ENCODE results near the gene LAMA3. TPM values are rescaled to one million over a fixed set of nuclear protein-coding genes. Genes with fewer than 3 reads are reported as not detected.
A peak's percentile ranks its signal among the peaks of the same experiment; 100 is the strongest.

Gene LAMA3
- total RNA-seq = 1 to 10 TPM in 1 of 2 donors, under 1 TPM in 1; 0.28 to 3.9 TPM
- polyA plus RNA-seq = under 1 TPM; 0.26 to 0.46 TPM

DNA sequence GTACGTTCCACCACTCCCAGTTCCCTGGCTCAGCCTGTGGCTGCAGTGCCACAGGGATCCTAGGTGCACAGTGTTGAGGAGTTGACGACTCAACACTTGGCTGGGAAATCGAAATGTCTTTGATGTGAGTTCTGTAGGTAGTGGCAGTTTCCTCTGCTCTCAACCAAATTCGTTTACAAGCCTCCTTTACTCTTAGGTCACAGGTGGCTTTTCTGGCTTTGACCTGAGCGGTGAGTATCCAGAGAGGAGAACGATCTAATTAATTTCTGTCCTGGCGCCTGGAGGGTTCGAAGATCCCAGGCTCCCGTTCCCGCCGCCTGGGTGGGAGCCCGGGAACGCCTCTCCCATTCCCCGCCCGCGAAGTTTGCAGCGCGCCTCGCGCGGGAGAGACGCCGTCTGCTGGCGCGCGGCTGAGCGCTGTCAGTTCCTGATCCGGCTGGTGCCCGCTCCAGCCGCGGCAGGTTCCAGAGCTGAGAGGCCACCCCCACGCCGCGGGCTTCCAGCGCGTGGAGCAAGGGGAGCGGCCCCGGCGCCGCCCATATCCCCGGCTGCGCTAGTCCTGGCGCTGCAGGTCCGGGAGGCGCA, at the start of gene LAMA3:
LAMA3 (plus strand) TSS at position 423 of the 585 bp plus-strand sequence. CDS start 231 bp downstream, outside the sequence.
- peaks cover 10 to 18% (median 15%) of the 10 kb centered on the region in 4 donors for H3K4me1 ChIP-seq (ENCODE audit: control insufficient read depth in 4 of 4, insufficient read depth in 4 of 4, low read length in 3 of 4)
- no peak within 1 kb of the TSS for H3K27ac ChIP-seq (ENCODE audit: low read depth in 1 of 2, low read length in 2 of 2)
- TF ChIP-seq, protein P1, sequence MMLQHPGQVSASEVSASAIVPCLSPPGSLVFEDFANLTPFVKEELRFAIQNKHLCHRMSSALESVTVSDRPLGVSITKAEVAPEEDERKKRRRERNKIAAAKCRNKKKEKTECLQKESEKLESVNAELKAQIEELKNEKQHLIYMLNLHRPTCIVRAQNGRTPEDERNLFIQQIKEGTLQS (IDR thresholded peaks at IDR 0.05) = no peak
- TF ChIP-seq FOXA2 (IDR thresholded peaks at IDR 0.05) (no peak), RAD21 (IDR thresholded peaks at IDR 0.05) (peak; percentile 14 to 47), JUND (IDR thresholded peaks at IDR 0.05) (no peak)
- no peak within 1 kb of the TSS for H3K9ac ChIP-seq (ENCODE audit: low read depth in 1 of 2, low read length in 2 of 2)
- H3K36me3 ChIP-seq (ENCODE audit: control insufficient read depth in 4 of 4, insufficient read depth in 3 of 4, low read depth in 1 of 4, low read length in 3 of 4) = no peaks in the 10 kb centered on the region
- H3K27me3 ChIP-seq (ENCODE audit: control insufficient read depth in 4 of 4, insufficient read depth in 4 of 4, low read length in 3 of 4) = peaks cover 0 to 5% (median 2%) of the 10 kb centered on the region in 4 donors
- no peaks in the 10 kb centered on the region for H3K9me3 ChIP-seq (ENCODE audit: control insufficient read depth in 4 of 4, low read length in 3 of 4)
- under 1% methylated on average over 45 of the region's 45 CpGs for WGBS
- DNase-seq (ENCODE audit: low spot score) = no peak
- H3K4me3 ChIP-seq (ENCODE audit: low read depth in 1 of 3, low read length in 3 of 3) = peak within 1 kb of the TSS in 2 of 3 donors; percentile 47 to 69

DNA sequence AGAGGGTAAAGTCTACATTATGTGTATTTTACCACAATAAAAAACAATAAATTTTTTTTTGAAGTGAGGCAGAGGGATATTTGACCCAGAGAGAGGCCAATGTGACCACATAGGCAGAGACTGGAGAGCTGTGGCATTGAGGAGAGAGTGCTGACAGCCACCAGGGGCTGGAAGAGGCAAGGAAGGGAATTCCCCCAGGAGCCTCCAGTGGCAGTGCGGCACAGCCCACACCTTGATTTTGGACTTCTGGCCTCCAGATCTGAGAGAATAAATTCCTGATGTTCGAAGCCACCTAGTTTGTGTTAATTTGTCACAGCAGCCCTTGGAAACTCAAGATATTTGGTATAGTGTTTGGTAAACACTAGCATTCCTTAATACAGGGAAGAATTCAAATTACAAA, 49.2 kb upstream of the LAMA3 start:
- H3K9ac ChIP-seq (ENCODE audit: low read depth in 1 of 2, low read length in 2 of 2) = no peak overlapping the region
- TF ChIP-seq MAX (IDR thresholded peaks at IDR 0.05) (no peak), TAF1 (conservative IDR thresholded peaks at IDR 0.05) (no peak), FOXA2 (IDR thresholded peaks at IDR 0.05) (no peak), FOXA1 (IDR thresholded peaks at IDR 0.05) (no peak), YY1 (IDR thresholded peaks at IDR 0.05) (no peak), CTCF (IDR thresholded peaks at IDR 0.05; ENCODE audit: low read depth, low read length, missing input control) (no peak), EGR1 (IDR thresholded peaks at IDR 0.05; ENCODE audit: low read depth in 2 of 2) (no peak)
- TF ChIP-seq, protein P2, sequence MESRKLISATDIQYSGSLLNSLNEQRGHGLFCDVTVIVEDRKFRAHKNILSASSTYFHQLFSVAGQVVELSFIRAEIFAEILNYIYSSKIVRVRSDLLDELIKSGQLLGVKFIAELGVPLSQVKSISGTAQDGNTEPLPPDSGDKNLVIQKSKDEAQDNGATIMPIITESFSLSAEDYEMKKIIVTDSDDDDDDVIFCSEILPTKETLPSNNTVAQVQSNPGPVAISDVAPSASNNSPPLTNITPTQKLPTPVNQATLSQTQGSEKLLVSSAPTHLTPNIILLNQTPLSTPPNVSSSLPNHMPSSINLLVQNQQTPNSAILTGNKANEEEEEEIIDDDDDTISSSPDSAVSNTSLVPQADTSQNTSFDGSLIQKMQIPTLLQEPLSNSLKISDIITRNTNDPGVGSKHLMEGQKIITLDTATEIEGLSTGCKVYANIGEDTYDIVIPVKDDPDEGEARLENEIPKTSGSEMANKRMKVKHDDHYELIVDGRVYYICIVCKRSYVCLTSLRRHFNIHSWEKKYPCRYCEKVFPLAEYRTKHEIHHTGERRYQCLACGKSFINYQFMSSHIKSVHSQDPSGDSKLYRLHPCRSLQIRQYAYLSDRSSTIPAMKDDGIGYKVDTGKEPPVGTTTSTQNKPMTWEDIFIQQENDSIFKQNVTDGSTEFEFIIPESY (IDR thresholded peaks at IDR 0.05) = no peak
- 86% methylated on average over 2 of the region's 2 CpGs for WGBS
- no peaks in the 10 kb centered on the region for H3K36me3 ChIP-seq (ENCODE audit: control insufficient read depth in 4 of 4, insufficient read depth in 3 of 4, low read depth in 1 of 4, low read length in 3 of 4)
- H3K4me3 ChIP-seq (ENCODE audit: low read depth in 1 of 3, low read length in 3 of 3) = no peak overlapping the region
- no peak for DNase-seq (ENCODE audit: low spot score)
- H3K27me3 ChIP-seq (ENCODE audit: control insufficient read depth in 4 of 4, insufficient read depth in 4 of 4, low read length in 3 of 4) = no peaks in the 10 kb centered on the region
- peaks cover 6 to 12% (median 10%) of the 10 kb centered on the region in 4 donors for H3K9me3 ChIP-seq (ENCODE audit: control insufficient read depth in 4 of 4, low read length in 3 of 4)
- H3K27ac ChIP-seq (ENCODE audit: low read depth in 1 of 2, low read length in 2 of 2) = no peak overlapping the region
- no peaks in the 10 kb centered on the region for H3K4me1 ChIP-seq (ENCODE audit: control insufficient read depth in 4 of 4, insufficient read depth in 4 of 4, low read length in 3 of 4)

GRCh38 chr18:23641143-23641720, 48.0 kb upstream of the LAMA3 start:
- H3K9ac ChIP-seq (ENCODE audit: low read depth in 1 of 2, low read length in 2 of 2) = no peak overlapping the region
- H3K27ac ChIP-seq (ENCODE audit: low read depth in 1 of 2, low read length in 2 of 2) = no peak overlapping the region
- WGBS = 86% methylated on average over 11 of the region's 11 CpGs
- TF ChIP-seq, protein P1 (IDR thresholded peaks at IDR 0.05) = no peak
- TF ChIP-seq HNF4G (IDR thresholded peaks at IDR 0.05) = no peak
- no peak for TF ChIP-seq TAF1 (conservative IDR thresholded peaks at IDR 0.05)
- TF ChIP-seq, protein P2 (IDR thresholded peaks at IDR 0.05) = no peak
- TF ChIP-seq CTCF (IDR thresholded peaks at IDR 0.05; ENCODE audit: low read depth, low read length, missing input control) = no peak
- no peak for TF ChIP-seq RXRA (IDR thresholded peaks at IDR 0.05)
- TF ChIP-seq SP1 (IDR thresholded peaks at IDR 0.05) = no peak
- TF ChIP-seq HNF4A (conservative IDR thresholded peaks at IDR 0.05) = no peak
- no peak for TF ChIP-seq GABPA (IDR thresholded peaks at IDR 0.05 in 1 of 2, conservative IDR thresholded peaks at IDR 0.05 in 1 of 2)
- no peak for TF ChIP-seq EGR1 (IDR thresholded peaks at IDR 0.05; ENCODE audit: low read depth in 2 of 2)
- no peak for TF ChIP-seq YY1 (IDR thresholded peaks at IDR 0.05)
- TF ChIP-seq MAX (IDR thresholded peaks at IDR 0.05) = no peak
- no peak for TF ChIP-seq JUND (IDR thresholded peaks at IDR 0.05)

More at GRCh38 chr18:23641143-23641720, 48.0 kb upstream of the LAMA3 start:
- Histone ChIP-seq H3K9me3 (ENCODE audit: control insufficient read depth in 4 of 4, low read length in 3 of 4) (peaks cover 6 to 12% (median 10%) of the 10 kb centered on the region in 4 donors), H3K4me3 (ENCODE audit: low read depth in 1 of 3, low read length in 3 of 3) (no peak overlapping the region), H3K27me3 (ENCODE audit: control insufficient read depth in 4 of 4, insufficient read depth in 4 of 4, low read length in 3 of 4) (no peaks in the 10 kb centered on the region), H3K4me1 (ENCODE audit: control insufficient read depth in 4 of 4, insufficient read depth in 4 of 4, low read length in 3 of 4) (no peaks in the 10 kb centered on the region), H3K36me3 (ENCODE audit: control insufficient read depth in 4 of 4, insufficient read depth in 3 of 4, low read depth in 1 of 4, low read length in 3 of 4) (no peaks in the 10 kb centered on the region)
- no peak for DNase-seq (ENCODE audit: low spot score)
